Gastrocnemius medialis (tissue), 4 donors: ENCODE data around the gene OAF. TPM values are rescaled to one million over a fixed set of nuclear protein-coding genes. Genes with fewer than 3 reads are reported as not detected.

Source experiments
- ATAC-seq, 2 donors: fragments of 150-250 bp; one replicate each; pipeline ENCODE4 v1.9.1; 2016
- DNase-seq, 2 donors: peaks; one replicate each; pipeline ENCODE4 v3.0.0-alpha.2; 2019
- H3K27ac ChIP-seq, 4 donors: fragments of 200-600 bp; sonication (generic); 1 replicate in 1 of 4; 2 replicates in 3 of 4; pipeline ENCODE4 v1.5.1; 2016 to 2018; ENCODE audit warnings: mild to moderate bottlenecking in 2 of 4, moderate library complexity in 1 of 4
- H3K27me3 ChIP-seq, 3 donors: fragments of 200-600 bp; sonication (generic) in 2 of 3; 1 replicate in 1 of 3; 2 replicates in 2 of 3; pipeline versions ENCODE4 v1.5.1 to v1.6.0; 2016 to 2019; ENCODE audit warnings: mild to moderate bottlenecking in 1 of 3, moderate library complexity in 1 of 3
- H3K36me3 ChIP-seq, 2 donors: fragments of 200-600 bp; sonication (generic) in 1 of 2; one replicate each; pipeline ENCODE4 v1.5.1; 2017 to 2018
- H3K4me1 ChIP-seq, 2 donors: fragments of 200-600 bp; sonication (generic) in 1 of 2; one replicate each; pipeline ENCODE4 v1.5.1; 2016 to 2017; ENCODE audit warnings: mild to moderate bottlenecking in 2 of 2
- H3K4me3 ChIP-seq, 4 donors: fragments of 200-600 bp; sonication (generic) in 3 of 4; 1 replicate in 1 of 4; 2 replicates in 3 of 4; pipeline ENCODE4 v1.5.1; 2016 to 2019; ENCODE audit warnings: mild to moderate bottlenecking in 2 of 4
- H3K9me3 ChIP-seq, 3 donors: fragments of 200-600 bp; sonication (generic) in 2 of 3; 1 replicate in 1 of 3; 2 replicates in 2 of 3; pipeline ENCODE4 v1.5.1; 2016 to 2019
- POLR2A ChIP-seq, 2 donors: fragments of 450-650 bp; IDR thresholded peaks; one replicate each; pipeline ENCODE4 v1.6.1; 2017; ENCODE audit warnings: antibody characterized with exemption in 2 of 2, mild to moderate bottlenecking in 2 of 2, moderate library complexity in 2 of 2
- in situ Hi-C, 4 donors: fragments of 200-750 bp; cut with MboI; loops; one replicate each; pipeline versions ENCODE4 v1.15.0 to v1.8.0; 2017; ENCODE audit warnings: low sequenced_read_pairs in 4 of 4
- intact Hi-C: fragments of 100-400 bp; cut with DNase I; formaldehyde crosslinking; loops from one replicate; pipeline ENCODE4 v1.15.1; 2023; ENCODE audit warnings: low total_unique reads
- total RNA-seq, 4 donors: library from RNA; depleted of rRNA; stranded (reverse); fragments of >200 nt; gene quantifications; one replicate each; pipeline versions ENCODE4 v1.1.0 to v1.2.3, GENCODE V29; 2016
- TF ChIP-seq, protein P1 (sequence below), 5 experiments: fragments of 450-650 bp in 3 of 5; fragments of 200-600 bp in 2 of 5; sonication (generic) in 2 of 5; IDR thresholded peaks in 4 of 5; conservative IDR thresholded peaks in 1 of 5; 1 replicate in 4 of 5; 2 replicates in 1 of 5; pipeline ENCODE4 v1.5.1; 2016 to 2019; ENCODE audit warnings: antibody characterized with exemption in 5 of 5, mild to moderate bottlenecking in 3 of 5, moderate library complexity in 3 of 5

OAF gene
- 10 to 100 TPM in 3 of 4 donors, 1 to 10 TPM in 1; 8.7 to 17.5 (median 10.1) TPM for total RNA-seq

- peak; percentile 75 to 79 for ATAC-seq
- Histone ChIP-seq H3K27me3 (no peaks in the 10 kb centered on the region), H3K4me3 (peak within 1 kb of the TSS; percentile 58 to 88 (median 66)), H3K36me3 (no peaks in the 10 kb centered on the region), H3K4me1 (peaks cover 17 to 26% of the 10 kb centered on the region in 2 donors), H3K9me3 (no peaks in the 10 kb centered on the region), H3K27ac (peak within 1 kb of the TSS; percentile 56 to 79 (median 76))
- in situ Hi-C loops: no loop called here
- intact Hi-C loops: loop anchor here (2.0 kb wide), 1 partner anchor 14 kb away; no protein-coding TSS in a partner anchor
- DNase-seq: peak; percentile 42 to 61
- peak; percentile 28 to 60 for TF ChIP-seq POLR2A (IDR thresholded peaks at IDR 0.05)
- TF ChIP-seq, protein P1, sequence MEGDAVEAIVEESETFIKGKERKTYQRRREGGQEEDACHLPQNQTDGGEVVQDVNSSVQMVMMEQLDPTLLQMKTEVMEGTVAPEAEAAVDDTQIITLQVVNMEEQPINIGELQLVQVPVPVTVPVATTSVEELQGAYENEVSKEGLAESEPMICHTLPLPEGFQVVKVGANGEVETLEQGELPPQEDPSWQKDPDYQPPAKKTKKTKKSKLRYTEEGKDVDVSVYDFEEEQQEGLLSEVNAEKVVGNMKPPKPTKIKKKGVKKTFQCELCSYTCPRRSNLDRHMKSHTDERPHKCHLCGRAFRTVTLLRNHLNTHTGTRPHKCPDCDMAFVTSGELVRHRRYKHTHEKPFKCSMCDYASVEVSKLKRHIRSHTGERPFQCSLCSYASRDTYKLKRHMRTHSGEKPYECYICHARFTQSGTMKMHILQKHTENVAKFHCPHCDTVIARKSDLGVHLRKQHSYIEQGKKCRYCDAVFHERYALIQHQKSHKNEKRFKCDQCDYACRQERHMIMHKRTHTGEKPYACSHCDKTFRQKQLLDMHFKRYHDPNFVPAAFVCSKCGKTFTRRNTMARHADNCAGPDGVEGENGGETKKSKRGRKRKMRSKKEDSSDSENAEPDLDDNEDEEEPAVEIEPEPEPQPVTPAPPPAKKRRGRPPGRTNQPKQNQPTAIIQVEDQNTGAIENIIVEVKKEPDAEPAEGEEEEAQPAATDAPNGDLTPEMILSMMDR (IDR thresholded peaks at IDR 0.05 in 4 of 5, conservative IDR thresholded peaks at IDR 0.05 in 1 of 5): peak in 4 of 5 experiments; percentile 19 to 43 (median 28)
Observed at GRCh38 chr11:120210626-120211521, at the start of gene OAF. Gene OAF, plus strand, starts transcription at chr11:120211032. Its CDS starts 248 bp downstream, at chr11:120211280.

GRCh38 chr11:120167659-120168058, 43.2 kb upstream of the OAF start:
- Histone ChIP-seq H3K4me1 (peaks cover 0 to 4% of the 10 kb centered on the region in 2 donors), H3K36me3 (no peaks in the 10 kb centered on the region), H3K27ac (no peak overlapping the region), H3K27me3 (peaks cover 28 to 36% (median 32%) of the 10 kb centered on the region in 3 donors), H3K9me3 (peaks cover 0 to 3% (median 0%) of the 10 kb centered on the region in 3 donors), H3K4me3 (no peak overlapping the region)
- DNase-seq (no peak), ATAC-seq (no peak)
- intact Hi-C loops (loop anchor here (2.0 kb wide), 1 partner anchor 501 kb away; no protein-coding TSS in a partner anchor), in situ Hi-C loops (no loop called here)
- no peak for TF ChIP-seq POLR2A (IDR thresholded peaks at IDR 0.05)

- Histone ChIP-seq H3K27me3 (peaks cover 28 to 36% (median 32%) of the 10 kb centered on the region in 3 donors), H3K36me3 (no peaks in the 10 kb centered on the region), H3K27ac (no peak overlapping the region), H3K4me3 (peak overlapping the region; percentile 47 to 70 (median 48)), H3K9me3 (peaks cover 0 to 3% (median 0%) of the 10 kb centered on the region in 3 donors), H3K4me1 (peaks cover 0 to 4% of the 10 kb centered on the region in 2 donors)
- in situ Hi-C loops (no loop called here), intact Hi-C loops (loop anchor here (2.0 kb wide), 1 partner anchor 502 kb away; no protein-coding TSS in a partner anchor)
- ATAC-seq: no peak
- TF ChIP-seq, protein P1 (IDR thresholded peaks at IDR 0.05 in 4 of 5, conservative IDR thresholded peaks at IDR 0.05 in 1 of 5): no peak
- TF ChIP-seq POLR2A (IDR thresholded peaks at IDR 0.05): no peak
- DNase-seq: no peak
Observed at GRCh38 chr11:120168108-120168959, 42.5 kb upstream of the OAF start.

DNA sequence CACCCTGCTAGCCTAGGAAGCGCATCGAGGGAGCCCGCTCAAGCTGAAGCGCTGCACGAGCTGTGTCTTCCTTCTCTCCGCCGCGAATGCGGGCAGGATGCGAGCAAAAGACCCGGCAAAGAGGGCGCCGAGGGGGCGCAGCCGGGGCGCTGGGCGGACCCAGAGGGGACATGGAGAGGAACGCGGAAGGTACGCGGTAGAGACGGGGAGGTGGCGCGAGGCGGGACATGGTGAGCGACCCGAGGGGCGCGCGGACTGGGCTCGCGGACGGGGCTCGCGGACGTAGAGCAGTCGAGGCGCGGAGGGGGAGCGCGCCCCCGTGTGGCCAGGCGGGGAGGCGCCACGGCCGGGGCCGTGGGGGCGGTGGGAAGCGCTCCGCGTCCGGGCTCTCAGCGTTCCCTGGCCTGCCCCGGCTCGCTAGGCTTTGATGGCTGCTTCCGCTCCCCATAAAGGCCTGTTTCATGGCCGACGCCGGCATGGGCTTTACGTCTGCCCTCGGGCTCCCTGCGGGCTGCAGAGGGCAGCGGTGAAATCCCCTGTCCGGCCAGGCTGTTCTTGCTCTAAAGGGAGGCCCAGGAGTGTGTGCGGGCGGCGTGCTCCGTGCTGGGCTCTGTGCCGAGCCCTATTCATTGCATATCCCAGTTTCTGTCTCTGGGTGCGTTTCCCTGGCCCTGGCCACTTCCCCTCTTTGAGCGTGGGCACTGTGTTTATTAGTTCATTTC, 41.7 kb upstream of the OAF start:
- Histone ChIP-seq H3K9me3 (peaks cover 0 to 3% (median 0%) of the 10 kb centered on the region in 3 donors), H3K27me3 (peaks cover 28 to 36% (median 32%) of the 10 kb centered on the region in 3 donors), H3K36me3 (no peaks in the 10 kb centered on the region), H3K4me1 (peaks cover 0 to 4% of the 10 kb centered on the region in 2 donors), H3K27ac (no peak overlapping the region), H3K4me3 (peak overlapping the region; percentile 47 to 70 (median 48))
- ATAC-seq: peak; percentile 74 to 82
- peak in 1 of 2 donors; percentile 22 for DNase-seq
- TF ChIP-seq POLR2A (IDR thresholded peaks at IDR 0.05): no peak
- TF ChIP-seq, protein P1 (IDR thresholded peaks at IDR 0.05 in 4 of 5, conservative IDR thresholded peaks at IDR 0.05 in 1 of 5): peak; percentile 23 to 91 (median 68)
- in situ Hi-C loops: no loop called here
- intact Hi-C loops: loop anchor here (2.0 kb wide), 1 partner anchor 502 kb away; no protein-coding TSS in a partner anchor
